SU-DHL-6 (cell line): ENCODE data around the gene ITPA.

Experiments used
- H2AFZ ChIP-seq: fragments of 200-600 bp; sonication (generic); 2 replicates; pipeline ENCODE4 v1.6.1; 2014; ENCODE audit warnings: low read depth, mild to moderate bottlenecking, moderate library complexity, mixed read lengths, antibody characterized with exemption, low read length; ENCODE audit not compliant: severe bottlenecking
- H3F3A ChIP-seq: fragments of 200-600 bp; shearing (Covaris generic); 2 replicates; pipeline ENCODE4 v1.6.0; 2016; ENCODE audit warnings: antibody characterized with exemption, mild to moderate bottlenecking; ENCODE audit not compliant: insufficient read depth
- H3K27ac ChIP-seq: fragments of 200-600 bp; sonication (generic); 2 replicates; pipeline ENCODE4 v1.5.1; 2016; ENCODE audit warnings: low read depth, mild to moderate bottlenecking, low read length, moderate library complexity, mixed read lengths
- H3K27me3 ChIP-seq: fragments of 200-600 bp; sonication (generic), shearing (Covaris generic); 2 replicates; pipeline ENCODE4 v1.6.0; 2014; ENCODE audit warnings: mild to moderate bottlenecking, low read length
- H3K36me3 ChIP-seq: fragments of 200-600 bp; sonication (generic); 2 replicates; pipeline ENCODE4 v1.6.1; 2014; ENCODE audit warnings: mild to moderate bottlenecking, low read length, mixed read lengths
- H3K4me2 ChIP-seq: fragments of 300-600, 200-600 bp; shearing (Covaris generic), sonication (generic); 2 replicates; pipeline ENCODE4 v1.6.0; 2014; ENCODE audit warnings: low read length, low read depth, mild to moderate bottlenecking; ENCODE audit not compliant: poor library complexity, severe bottlenecking
- H3K4me3 ChIP-seq: fragments of 200-600 bp; sonication (generic); 2 replicates; pipeline ENCODE4 v1.5.1; 2014; ENCODE audit warnings: antibody characterized with exemption, low read length, mild to moderate bottlenecking, mixed read lengths; ENCODE audit not compliant: insufficient read depth, poor library complexity, severe bottlenecking
- H3K79me2 ChIP-seq: fragments of 200-600 bp; sonication (generic); 2 replicates; pipeline ENCODE4 v1.6.1; 2014; ENCODE audit warnings: mild to moderate bottlenecking, low read length, moderate library complexity; ENCODE audit not compliant: insufficient read depth
- H3K9ac ChIP-seq: fragments of 200-600 bp; sonication (generic); 2 replicates; pipeline ENCODE4 v1.7.0; 2014; ENCODE audit warnings: mild to moderate bottlenecking, low read length
- H3K9me2 ChIP-seq: fragments of 200-600 bp; sonication (generic); replicated peaks from 2 replicates; pipeline ENCODE4 v1.6.1; 2014; ENCODE audit warnings: low read length; ENCODE audit not compliant: insufficient read depth
- H3K9me3 ChIP-seq: fragments of 200-600 bp; sonication (generic); 2 replicates; pipeline ENCODE4 v1.6.1; 2014; ENCODE audit warnings: low read length, mixed read lengths; ENCODE audit not compliant: insufficient read depth
- H4K20me1 ChIP-seq: fragments of 200-600 bp; sonication (generic); 2 replicates; pipeline ENCODE4 v1.6.1; 2014; ENCODE audit warnings: low read depth, mild to moderate bottlenecking, antibody characterized with exemption, low read length, moderate library complexity, mixed read lengths
- EZH2phosphoT487 ChIP-seq: fragments of 200-600 bp; sonication (generic), shearing (Covaris generic); conservative IDR thresholded peaks from 2 replicates; pipeline ENCODE4 v1.6.1; 2018; ENCODE audit warnings: mild to moderate bottlenecking, antibody characterized with exemption, low read length, moderate library complexity, mixed read lengths
- TF ChIP-seq, protein P1 (sequence below): fragments of 200-600 bp; sonication (generic); IDR thresholded peaks from one replicate; pipeline ENCODE4 v1.5.1; 2017; ENCODE audit warnings: antibody characterized with exemption, mild to moderate bottlenecking, low read length, moderate library complexity; ENCODE audit not compliant: insufficient read depth, poor library complexity, severe bottlenecking

Gene ITPA

DNA sequence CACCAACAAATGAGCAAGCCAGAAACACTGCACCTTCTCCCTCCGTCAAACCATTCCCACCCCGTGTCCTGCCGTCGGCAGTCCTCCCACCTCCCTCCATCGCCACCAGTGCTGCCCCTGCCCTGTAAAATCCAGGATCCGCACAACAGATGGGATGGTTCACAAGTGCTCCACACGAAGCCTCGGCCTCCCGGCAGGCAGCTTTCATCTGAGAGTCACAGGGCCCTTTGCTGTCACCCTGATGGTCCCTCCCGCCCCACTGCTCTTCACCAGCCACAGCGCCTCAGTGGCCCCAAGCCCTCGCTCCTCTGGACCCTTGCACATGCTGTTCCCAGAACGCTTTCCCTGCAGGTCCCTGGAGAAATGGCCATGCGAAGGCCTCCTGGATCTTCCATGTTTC, 17.6 kb downstream of the ITPA start:
- Histone ChIP-seq H3K27me3 (no peaks in the 10 kb centered on the region), H3K4me2 (no peak overlapping the region)
- no peak for TF ChIP-seq EZH2phosphoT487

DNA sequence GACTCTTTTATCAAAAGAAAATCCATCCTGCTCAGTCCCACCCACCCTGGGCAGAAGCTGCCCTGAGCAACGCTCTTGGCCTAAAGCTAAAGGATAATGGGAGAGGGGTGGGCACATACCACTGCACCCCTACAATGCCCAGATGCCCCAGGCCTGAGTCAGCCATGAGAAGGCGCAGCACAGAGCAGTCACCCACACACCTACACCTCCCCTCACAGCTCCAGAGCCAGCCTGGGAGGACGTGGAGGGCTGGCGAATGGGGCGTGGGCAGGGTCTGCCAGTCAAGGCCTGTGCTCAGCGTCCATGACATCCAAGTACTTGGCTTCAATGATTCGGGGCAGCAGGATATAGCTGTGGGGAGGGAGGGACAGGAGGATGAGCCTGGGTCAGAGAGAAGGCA, 18.2 kb downstream of the ITPA start:
- TF ChIP-seq, protein P1, sequence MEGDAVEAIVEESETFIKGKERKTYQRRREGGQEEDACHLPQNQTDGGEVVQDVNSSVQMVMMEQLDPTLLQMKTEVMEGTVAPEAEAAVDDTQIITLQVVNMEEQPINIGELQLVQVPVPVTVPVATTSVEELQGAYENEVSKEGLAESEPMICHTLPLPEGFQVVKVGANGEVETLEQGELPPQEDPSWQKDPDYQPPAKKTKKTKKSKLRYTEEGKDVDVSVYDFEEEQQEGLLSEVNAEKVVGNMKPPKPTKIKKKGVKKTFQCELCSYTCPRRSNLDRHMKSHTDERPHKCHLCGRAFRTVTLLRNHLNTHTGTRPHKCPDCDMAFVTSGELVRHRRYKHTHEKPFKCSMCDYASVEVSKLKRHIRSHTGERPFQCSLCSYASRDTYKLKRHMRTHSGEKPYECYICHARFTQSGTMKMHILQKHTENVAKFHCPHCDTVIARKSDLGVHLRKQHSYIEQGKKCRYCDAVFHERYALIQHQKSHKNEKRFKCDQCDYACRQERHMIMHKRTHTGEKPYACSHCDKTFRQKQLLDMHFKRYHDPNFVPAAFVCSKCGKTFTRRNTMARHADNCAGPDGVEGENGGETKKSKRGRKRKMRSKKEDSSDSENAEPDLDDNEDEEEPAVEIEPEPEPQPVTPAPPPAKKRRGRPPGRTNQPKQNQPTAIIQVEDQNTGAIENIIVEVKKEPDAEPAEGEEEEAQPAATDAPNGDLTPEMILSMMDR, result no peak
- TF ChIP-seq EZH2phosphoT487, result no peak
- Histone ChIP-seq H3K9me3 (no peaks in the 10 kb centered on the region), H3K36me3 (no peaks in the 10 kb centered on the region), H2AFZ (no peak overlapping the region), H3K9ac (no peak overlapping the region), H4K20me1 (no peaks in the 10 kb centered on the region), H3F3A (no peaks in the 10 kb centered on the region), H3K9me2 (no peaks in the 10 kb centered on the region), H3K27me3 (no peaks in the 10 kb centered on the region), H3K4me2 (no peak overlapping the region), H3K79me2 (no peaks in the 10 kb centered on the region), H3K27ac (no peak overlapping the region), H3K4me3 (no peak overlapping the region)

More for the DNA sequence above, 17.6 kb downstream of the ITPA start:
- Histone ChIP-seq H3K9me3 (no peaks in the 10 kb centered on the region), H3K9me2 (no peaks in the 10 kb centered on the region), H3F3A (no peaks in the 10 kb centered on the region), H4K20me1 (no peaks in the 10 kb centered on the region), H3K27ac (no peak overlapping the region), H3K36me3 (no peaks in the 10 kb centered on the region), H3K9ac (no peak overlapping the region), H2AFZ (no peak overlapping the region), H3K4me3 (no peak overlapping the region), H3K79me2 (no peaks in the 10 kb centered on the region)

DNA sequence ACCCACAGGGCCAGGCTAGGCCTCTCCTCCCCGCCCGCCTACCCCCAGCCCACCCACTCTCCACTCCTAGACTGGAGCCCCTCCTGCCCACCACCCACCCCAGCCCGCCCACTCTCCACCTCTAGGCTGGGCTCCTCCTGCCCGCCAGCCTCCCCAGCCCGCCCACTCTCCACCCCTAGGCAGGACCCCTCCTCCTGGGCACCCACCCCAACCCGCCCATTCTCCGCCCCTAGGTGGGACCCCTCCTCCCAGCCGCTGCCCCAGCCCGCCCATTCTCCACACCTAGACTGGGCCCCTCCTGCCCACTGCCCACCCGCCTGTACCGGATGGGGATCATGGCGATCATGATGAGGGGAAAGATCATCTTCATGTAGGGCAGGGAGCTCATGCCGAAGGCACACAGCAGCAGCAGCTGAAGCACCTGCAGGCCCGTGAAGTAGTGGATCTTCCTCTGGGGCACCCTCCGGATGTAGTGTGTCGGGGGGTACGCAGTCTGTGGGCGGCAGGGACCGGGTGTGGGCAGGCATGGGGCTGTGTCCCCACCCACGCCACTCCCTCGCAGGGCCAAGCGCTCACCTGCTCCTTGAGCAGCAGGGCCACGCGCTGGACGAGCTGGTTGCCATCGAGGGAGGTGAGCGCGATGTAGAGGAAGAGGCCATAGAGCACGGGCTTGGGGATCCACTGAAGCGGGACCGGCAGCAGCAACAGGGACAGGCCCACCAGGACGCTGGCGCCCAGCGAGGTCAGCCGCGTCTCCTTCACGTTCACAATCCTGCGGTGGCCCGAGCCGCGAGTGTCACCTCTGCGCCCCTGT, 18.8 kb downstream of the ITPA start:
- Histone ChIP-seq H3K9ac (no peak overlapping the region), H3K9me2 (no peaks in the 10 kb centered on the region), H3K27me3 (no peaks in the 10 kb centered on the region), H3K79me2 (no peaks in the 10 kb centered on the region), H3K4me3 (no peak overlapping the region), H4K20me1 (no peaks in the 10 kb centered on the region), H2AFZ (no peak overlapping the region), H3K4me2 (no peak overlapping the region), H3K36me3 (no peaks in the 10 kb centered on the region), H3K9me3 (no peaks in the 10 kb centered on the region), H3F3A (no peaks in the 10 kb centered on the region), H3K27ac (no peak overlapping the region)
- no peak for TF ChIP-seq EZH2phosphoT487
- TF ChIP-seq, protein P1, result no peak

DNA sequence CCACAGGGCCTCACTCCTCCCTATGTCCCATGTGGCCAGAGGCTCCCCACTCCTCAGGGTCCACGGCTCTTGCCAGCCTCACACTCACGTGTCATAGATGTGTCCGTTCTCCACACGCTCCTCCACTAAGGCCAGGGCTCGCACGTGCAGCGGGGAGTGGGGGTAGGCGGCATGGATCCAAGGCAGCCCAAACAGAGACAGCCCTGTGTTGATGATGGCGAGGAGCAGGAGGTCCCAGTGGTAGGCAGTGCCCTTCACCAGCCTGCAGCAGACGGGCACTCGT, 19.4 kb downstream of the ITPA start:
- Histone ChIP-seq H3K27ac (no peak overlapping the region), H3F3A (no peaks in the 10 kb centered on the region), H2AFZ (no peak overlapping the region), H3K4me2 (no peak overlapping the region), H4K20me1 (no peaks in the 10 kb centered on the region), H3K36me3 (no peaks in the 10 kb centered on the region), H3K9ac (no peak overlapping the region), H3K9me2 (no peaks in the 10 kb centered on the region), H3K9me3 (no peaks in the 10 kb centered on the region), H3K27me3 (no peaks in the 10 kb centered on the region), H3K4me3 (no peak overlapping the region), H3K79me2 (no peaks in the 10 kb centered on the region)
- TF ChIP-seq, protein P1, result no peak
- no peak for TF ChIP-seq EZH2phosphoT487
